K562 (cell line): ENCODE results near the gene BAIAP3. TPM values are rescaled to one million over a fixed set of nuclear protein-coding genes. Genes with fewer than 3 reads are reported as not detected.

Source experiments
- CEBPZ ChIP-seq: fragments of 150-350 bp; IDR thresholded peaks from 2 replicates; pipeline ENCODE4 v1.6.1; 2014; ENCODE audit warnings: low read depth, mild to moderate bottlenecking, low read length, borderline replicate concordance
- CGGBP1 ChIP-seq: fragments of 250-450 bp; sonication (Bioruptor Pico); IDR thresholded peaks from 2 replicates; pipeline ENCODE4 v1.9.0; 2021; ENCODE audit warnings: mild to moderate bottlenecking
- CLOCK ChIP-seq: fragments of 250-450 bp; sonication (Bioruptor Pico); IDR thresholded peaks from 2 replicates; pipeline ENCODE4 v1.4.0; 2020; ENCODE audit warnings: mild to moderate bottlenecking, moderate library complexity, borderline replicate concordance
- CREB1 ChIP-seq, 2 experiments: sonication (generic) in 1 of 2; formaldehyde crosslinking in 1 of 2; IDR thresholded peaks; 2 replicates each; pipeline versions ENCODE4 v1.6.1 to v1.8.0; 2012 to 2022; ENCODE audit warnings: inconsistent platforms in 1 of 2, mild to moderate bottlenecking in 1 of 2, missing genetic modification reagents in 1 of 2, moderate library complexity in 1 of 2
- ETS1 ChIP-seq: conservative IDR thresholded peaks from 2 replicates; pipeline ENCODE4 v1.6.1; 2011; ENCODE audit warnings: low read depth, mild to moderate bottlenecking, low read length; ENCODE audit not compliant: control insufficient read depth
- FOXK2 ChIP-seq, 2 experiments: fragments of 450-650 bp; IDR thresholded peaks in 1 of 2; conservative IDR thresholded peaks in 1 of 2; 2 replicates each; pipeline ENCODE4 v1.6.1; 2016; ENCODE audit warnings: low read depth in 2 of 2, mild to moderate bottlenecking in 1 of 2
- FUS ChIP-seq: fragments of 200-400 bp; formaldehyde crosslinking; optimal IDR thresholded peaks from 2 replicates; pipeline ENCODE3; 2017; ENCODE audit warnings: low read depth, low read length
- HNRNPK ChIP-seq: fragments of 200-400 bp; formaldehyde crosslinking; IDR thresholded peaks from one replicate; pipeline ENCODE4 v1.6.1; 2018; ENCODE audit warnings: mild to moderate bottlenecking, low read depth, low read length; ENCODE audit not compliant: poor library complexity, severe bottlenecking
- HNRNPUL1 ChIP-seq: fragments of 200-400 bp; formaldehyde crosslinking; IDR thresholded peaks from 2 replicates; pipeline ENCODE4 v1.6.1; 2017; ENCODE audit warnings: low read length
- KAT2B ChIP-seq: IDR thresholded peaks from one replicate; pipeline ENCODE4 v1.6.1; 2012; ENCODE audit warnings: low read depth, mild to moderate bottlenecking, control low read depth, inconsistent platforms, low read length, moderate library complexity
- MTF1 ChIP-seq: fragments of 250-450 bp; sonication (Bioruptor Pico); IDR thresholded peaks from 2 replicates; pipeline ENCODE4 v1.9.0; 2021; ENCODE audit warnings: moderate library complexity, mild to moderate bottlenecking, inconsistent platforms, borderline replicate concordance
- NFYB ChIP-seq: IDR thresholded peaks from 2 replicates; pipeline ENCODE4 v1.6.1; 2011; ENCODE audit warnings: mild to moderate bottlenecking, moderate library complexity; ENCODE audit not compliant: insufficient read length; ENCODE audit errors: extremely low read depth
- RBM14 ChIP-seq: fragments of 200-400 bp; formaldehyde crosslinking; IDR thresholded peaks from 2 replicates; pipeline ENCODE4 v1.6.1; 2018; ENCODE audit warnings: low read depth, mild to moderate bottlenecking, low read length, moderate library complexity, borderline replicate concordance; ENCODE audit not compliant: insufficient read depth
- YBX1 ChIP-seq: fragments of 450-650 bp; IDR thresholded peaks from 2 replicates; pipeline ENCODE4 v1.7.1; 2016; ENCODE audit warnings: mild to moderate bottlenecking
- ZBTB33 ChIP-seq: sonication (generic); formaldehyde crosslinking; IDR thresholded peaks from 2 replicates; pipeline ENCODE4 v1.8.1; 2023; ENCODE audit warnings: mild to moderate bottlenecking, missing genetic modification reagents
- polyA plus RNA-seq, 8 experiments: library from polyadenylated mRNA; depleted of rRNA in 4 of 8; stranded (reverse) in 5 of 8; unstranded in 3 of 8; fragments of >200 nt; fragmentation: Nextera tagmentation in 2 of 8; fragmentation: Illumina TruSeq in 1 of 8; extraction: Ambion mirVana in 2 of 8; extraction: Trizol in 1 of 8; gene quantifications; 2 replicates each; pipeline versions ENCODE4 v1.2.1 to v1.2.3, GENCODE V29; 2011 to 2014; ENCODE audit warnings: inconsistent platforms in 1 of 8, missing spikeins in 1 of 8
- total RNA-seq, 7 experiments: library from RNA; depleted of rRNA in 6 of 7; stranded (reverse); fragments of >200 nt in 6 of 7; fragmentation: Illumina TruSeq in 2 of 7; extraction: Trizol in 2 of 7; gene quantifications; 2 replicates each; pipeline versions ENCODE4 v1.2.1 to v1.2.3, GENCODE V29; 2011 to 2021; ENCODE audit warnings: low replicate concordance in 1 of 7

The BAIAP3 gene
- total and polyA plus RNA-seq, 9 of the 15 experiments (the other 6 are each of a cell fraction or from before 2014, with no cell fraction given) = 0.03 to 4.5 (median 0.57) TPM; not detected in 1

DNA sequence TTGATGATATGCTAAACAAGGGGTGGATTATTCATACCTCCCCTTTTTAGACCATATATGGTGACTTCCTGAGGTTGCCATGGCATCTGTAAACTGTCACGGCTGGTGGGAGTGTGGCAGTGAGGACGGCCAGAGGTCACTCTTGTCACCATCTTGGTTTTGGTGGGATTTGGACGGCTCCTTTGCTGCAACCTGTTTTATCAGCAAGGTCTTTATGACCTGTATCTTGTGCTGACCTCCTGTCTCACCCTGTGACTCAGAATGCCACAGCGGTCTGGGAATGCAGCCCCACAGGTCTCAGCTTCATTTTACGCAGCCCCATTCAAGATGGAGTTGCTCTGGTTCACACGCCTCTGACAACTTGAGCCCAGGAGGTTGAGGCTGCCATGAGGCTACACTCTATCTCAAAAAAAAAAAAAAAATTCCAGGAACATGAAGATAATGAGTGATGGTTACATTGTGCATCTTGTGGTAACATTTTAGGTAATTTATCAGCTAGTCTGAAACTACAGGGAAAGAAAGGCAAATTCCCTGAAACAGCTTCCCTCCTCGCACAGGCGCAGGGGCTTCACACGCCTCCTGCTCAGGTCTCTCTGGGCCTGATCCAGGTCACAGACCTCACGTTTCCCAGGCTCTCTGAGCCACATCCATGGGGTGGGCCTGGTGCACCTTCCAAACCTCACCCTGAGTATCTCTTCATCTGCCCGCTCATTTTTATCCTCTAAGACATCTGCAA lies 39.4 kb upstream of the BAIAP3 start (continued):
- TF ChIP-seq CEBPZ (no peak), HNRNPK (no peak), ETS1 (no peak), CGGBP1 (no peak), NFYB (no peak), FOXK2 (conservative IDR thresholded peaks at IDR 0.05 in 1 of 2, IDR thresholded peaks at IDR 0.05 in 1 of 2; ENCODE audit: low read depth in 2 of 2) (no peak), KAT2B (no peak), FUS (no peak), MTF1 (CRISPR knock-in tag) (peak; percentile 91), CLOCK (CRISPR knock-in tag) (peak; percentile 79; the same call in 1 of the 2 replicates), RBM14 (no peak), ZBTB33 (CRISPR knock-in tag) (no peak), CREB1 (IDR thresholded peaks at IDR 0.05) (no peak), CREB1 (CRISPR knock-in tag; IDR thresholded peaks at IDR 0.05) (no peak), YBX1 (no peak), HNRNPUL1 (no peak)
